Liver (tissue), 9 donors: ENCODE data around the gene NBPF1. TPM values are rescaled to one million over a fixed set of nuclear protein-coding genes. Genes with fewer than 3 reads are reported as not detected.
"Not testable (repeated sequence)": the region's sequence is repeated elsewhere in the genome, so short reads cannot be mapped to it uniquely, and the experiment has no call there.

Source experiments
- DNase-seq: peaks from one replicate; pipeline ENCODE4 v3.0.0-alpha.2; 2017; ENCODE audit warnings: low spot score
- H3K27ac ChIP-seq, 2 donors: one replicate each; pipeline ENCODE4 v1.7.0; 2013; ENCODE audit warnings: inconsistent platforms in 2 of 2, low read length in 2 of 2, control low read depth in 1 of 2, low read depth in 1 of 2, mild to moderate bottlenecking in 1 of 2
- H3K27me3 ChIP-seq, 4 donors: one replicate each; pipeline versions ENCODE4 v1.6.1 to v1.7.0; 2013; ENCODE audit warnings: low read length in 3 of 4, inconsistent platforms in 1 of 4, mild to moderate bottlenecking in 1 of 4, moderate library complexity in 1 of 4; ENCODE audit not compliant: control insufficient read depth in 4 of 4, insufficient read depth in 4 of 4
- H3K36me3 ChIP-seq, 4 donors: one replicate each; pipeline versions ENCODE4 v1.6.1 to v1.7.0; 2013; ENCODE audit warnings: low read length in 3 of 4, mild to moderate bottlenecking in 3 of 4, low read depth in 1 of 4, moderate library complexity in 1 of 4; ENCODE audit not compliant: control insufficient read depth in 4 of 4, insufficient read depth in 3 of 4
- H3K4me1 ChIP-seq, 4 donors: one replicate each; pipeline versions ENCODE4 v1.6.1 to v1.7.0; 2013; ENCODE audit warnings: low read length in 3 of 4, mild to moderate bottlenecking in 3 of 4, moderate library complexity in 1 of 4; ENCODE audit not compliant: control insufficient read depth in 4 of 4, insufficient read depth in 4 of 4
- H3K4me3 ChIP-seq, 3 donors: one replicate each; pipeline versions ENCODE4 v1.6.1 to v1.7.0; 2013; ENCODE audit warnings: low read length in 3 of 3, control low read depth in 1 of 3, low read depth in 1 of 3, mild to moderate bottlenecking in 1 of 3
- H3K9ac ChIP-seq, 2 donors: one replicate each; pipeline ENCODE4 v1.7.0; 2013; ENCODE audit warnings: low read length in 2 of 2, mild to moderate bottlenecking in 2 of 2, moderate library complexity in 2 of 2, control low read depth in 1 of 2, low read depth in 1 of 2
- H3K9me3 ChIP-seq, 4 donors: one replicate each; pipeline versions ENCODE4 v1.6.1 to v1.7.0; 2013; ENCODE audit warnings: low read length in 3 of 4; ENCODE audit not compliant: control insufficient read depth in 4 of 4
- CTCF ChIP-seq: fragments of 150-350 bp; IDR thresholded peaks from 2 replicates; pipeline ENCODE4 v1.5.1; 2017; ENCODE audit warnings: improper control_type of control experiment, low read depth, low read length; ENCODE audit not compliant: missing input control
- EGR1 ChIP-seq, 2 donors: IDR thresholded peaks; 2 replicates each; pipeline ENCODE4 v1.6.1; 2016 to 2018; ENCODE audit warnings: antibody characterized with exemption in 2 of 2, low read depth in 2 of 2
- GABPA ChIP-seq, 2 donors: IDR thresholded peaks in 1 of 2; conservative IDR thresholded peaks in 1 of 2; 2 replicates each; pipeline ENCODE4 v1.6.1; 2016; ENCODE audit warnings: antibody characterized with exemption in 2 of 2, mild to moderate bottlenecking in 1 of 2, moderate library complexity in 1 of 2
- HNF4A ChIP-seq, 2 donors: conservative IDR thresholded peaks; 2 replicates each; pipeline ENCODE4 v1.6.1; 2016; ENCODE audit warnings: antibody characterized with exemption in 2 of 2, mild to moderate bottlenecking in 2 of 2
- NR2F2 ChIP-seq: IDR thresholded peaks from 2 replicates; pipeline ENCODE4 v1.6.1; 2016; ENCODE audit warnings: antibody characterized with exemption
- RAD21 ChIP-seq, 2 donors: IDR thresholded peaks; 2 replicates each; pipeline ENCODE4 v1.6.1; 2016; ENCODE audit warnings: antibody characterized with exemption in 2 of 2, mild to moderate bottlenecking in 2 of 2
- RXRA ChIP-seq, 2 donors: IDR thresholded peaks; 2 replicates each; pipeline ENCODE4 v1.6.1; 2017 to 2018; ENCODE audit warnings: antibody characterized with exemption in 2 of 2, mild to moderate bottlenecking in 1 of 2
- SP1 ChIP-seq: IDR thresholded peaks from 2 replicates; pipeline ENCODE4 v1.6.1; 2018; ENCODE audit warnings: antibody characterized with exemption, mild to moderate bottlenecking
- YY1 ChIP-seq: IDR thresholded peaks from 2 replicates; pipeline ENCODE4 v1.6.1; 2016; ENCODE audit warnings: antibody characterized with exemption, mild to moderate bottlenecking
- WGBS: extraction: QIAGEN DNeasy Blood & Tissue Kit; methylation state at CpG from one replicate; pipeline ENCODE4 v1.1.7; 2013; 5-methylcytosine and 5-hydroxymethylcytosine counted together
- polyA plus RNA-seq, 2 donors: library from polyadenylated mRNA; stranded (reverse) in 1 of 2; unstranded in 1 of 2; fragments of 200-250 nt in 1 of 2; fragments of >200 nt in 1 of 2; fragmentation: Nextera tagmentation in 1 of 2; extraction: Ambion mirVana in 1 of 2; gene quantifications; one replicate each; pipeline versions ENCODE4 v1.2.1 to v1.2.3, GENCODE V29; 2013 to 2015
- total RNA-seq, 2 donors: library from RNA; depleted of rRNA; stranded (reverse); fragments of >200 nt; gene quantifications; one replicate each; pipeline ENCODE4 v1.2.3, GENCODE V29; 2014
- TF ChIP-seq, protein P1 (sequence below): IDR thresholded peaks from 2 replicates; pipeline ENCODE4 v1.6.1; 2016; ENCODE audit warnings: antibody characterized with exemption
- TF ChIP-seq, protein P2 (sequence below): IDR thresholded peaks from 2 replicates; pipeline ENCODE4 v1.6.1; 2016; ENCODE audit warnings: antibody characterized with exemption
- TF ChIP-seq, protein P3 (sequence below): IDR thresholded peaks from 2 replicates; pipeline ENCODE4 v1.6.1; 2016; ENCODE audit warnings: antibody characterized with exemption, mild to moderate bottlenecking
- donor health status: healthy.
- donor health status: healthy.
- donor health status: healthy.
- donor health status: healthy.
- donor health status: healthy.

Gene NBPF1
- total and polyA plus RNA-seq, 4 donors = 8.0 to 16.4 (median 10.8) TPM

GRCh38 chr1:16644482-16645270 lies 31.3 kb upstream of the NBPF1 start:
- H3K27ac ChIP-seq = peak overlapping the region; percentile 90 to 95
- peak; percentile 100 for DNase-seq
- H3K4me3 ChIP-seq = peak overlapping the region; percentile 73 to 97 (median 96)
- H3K27me3 ChIP-seq, H3K36me3 ChIP-seq, H3K9me3 ChIP-seq: not testable (repeated sequence)
- H3K4me1 ChIP-seq = peaks cover 10 to 43% (median 32%) of the 10 kb centered on the region in 4 donors
- TF ChIP-seq, protein P1, sequence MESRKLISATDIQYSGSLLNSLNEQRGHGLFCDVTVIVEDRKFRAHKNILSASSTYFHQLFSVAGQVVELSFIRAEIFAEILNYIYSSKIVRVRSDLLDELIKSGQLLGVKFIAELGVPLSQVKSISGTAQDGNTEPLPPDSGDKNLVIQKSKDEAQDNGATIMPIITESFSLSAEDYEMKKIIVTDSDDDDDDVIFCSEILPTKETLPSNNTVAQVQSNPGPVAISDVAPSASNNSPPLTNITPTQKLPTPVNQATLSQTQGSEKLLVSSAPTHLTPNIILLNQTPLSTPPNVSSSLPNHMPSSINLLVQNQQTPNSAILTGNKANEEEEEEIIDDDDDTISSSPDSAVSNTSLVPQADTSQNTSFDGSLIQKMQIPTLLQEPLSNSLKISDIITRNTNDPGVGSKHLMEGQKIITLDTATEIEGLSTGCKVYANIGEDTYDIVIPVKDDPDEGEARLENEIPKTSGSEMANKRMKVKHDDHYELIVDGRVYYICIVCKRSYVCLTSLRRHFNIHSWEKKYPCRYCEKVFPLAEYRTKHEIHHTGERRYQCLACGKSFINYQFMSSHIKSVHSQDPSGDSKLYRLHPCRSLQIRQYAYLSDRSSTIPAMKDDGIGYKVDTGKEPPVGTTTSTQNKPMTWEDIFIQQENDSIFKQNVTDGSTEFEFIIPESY = peak; percentile 96
- TF ChIP-seq, protein P2, sequence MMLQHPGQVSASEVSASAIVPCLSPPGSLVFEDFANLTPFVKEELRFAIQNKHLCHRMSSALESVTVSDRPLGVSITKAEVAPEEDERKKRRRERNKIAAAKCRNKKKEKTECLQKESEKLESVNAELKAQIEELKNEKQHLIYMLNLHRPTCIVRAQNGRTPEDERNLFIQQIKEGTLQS = peak; percentile 3
- TF ChIP-seq EGR1 (IDR thresholded peaks at IDR 0.05; ENCODE audit: low read depth in 2 of 2) (peak in 1 of 2 donors; percentile 29), GABPA (IDR thresholded peaks at IDR 0.05 in 1 of 2, conservative IDR thresholded peaks at IDR 0.05 in 1 of 2) (peak in 1 of 2 donors; percentile 86), NR2F2 (peak; percentile 73), YY1 (peak; percentile 85), SP1 (peak; percentile 52), RAD21 (IDR thresholded peaks at IDR 0.05) (peak; percentile 27 to 54), CTCF (peak; percentile 48), RXRA (IDR thresholded peaks at IDR 0.05) (peak; percentile 12 to 43)
- TF ChIP-seq, protein P3, sequence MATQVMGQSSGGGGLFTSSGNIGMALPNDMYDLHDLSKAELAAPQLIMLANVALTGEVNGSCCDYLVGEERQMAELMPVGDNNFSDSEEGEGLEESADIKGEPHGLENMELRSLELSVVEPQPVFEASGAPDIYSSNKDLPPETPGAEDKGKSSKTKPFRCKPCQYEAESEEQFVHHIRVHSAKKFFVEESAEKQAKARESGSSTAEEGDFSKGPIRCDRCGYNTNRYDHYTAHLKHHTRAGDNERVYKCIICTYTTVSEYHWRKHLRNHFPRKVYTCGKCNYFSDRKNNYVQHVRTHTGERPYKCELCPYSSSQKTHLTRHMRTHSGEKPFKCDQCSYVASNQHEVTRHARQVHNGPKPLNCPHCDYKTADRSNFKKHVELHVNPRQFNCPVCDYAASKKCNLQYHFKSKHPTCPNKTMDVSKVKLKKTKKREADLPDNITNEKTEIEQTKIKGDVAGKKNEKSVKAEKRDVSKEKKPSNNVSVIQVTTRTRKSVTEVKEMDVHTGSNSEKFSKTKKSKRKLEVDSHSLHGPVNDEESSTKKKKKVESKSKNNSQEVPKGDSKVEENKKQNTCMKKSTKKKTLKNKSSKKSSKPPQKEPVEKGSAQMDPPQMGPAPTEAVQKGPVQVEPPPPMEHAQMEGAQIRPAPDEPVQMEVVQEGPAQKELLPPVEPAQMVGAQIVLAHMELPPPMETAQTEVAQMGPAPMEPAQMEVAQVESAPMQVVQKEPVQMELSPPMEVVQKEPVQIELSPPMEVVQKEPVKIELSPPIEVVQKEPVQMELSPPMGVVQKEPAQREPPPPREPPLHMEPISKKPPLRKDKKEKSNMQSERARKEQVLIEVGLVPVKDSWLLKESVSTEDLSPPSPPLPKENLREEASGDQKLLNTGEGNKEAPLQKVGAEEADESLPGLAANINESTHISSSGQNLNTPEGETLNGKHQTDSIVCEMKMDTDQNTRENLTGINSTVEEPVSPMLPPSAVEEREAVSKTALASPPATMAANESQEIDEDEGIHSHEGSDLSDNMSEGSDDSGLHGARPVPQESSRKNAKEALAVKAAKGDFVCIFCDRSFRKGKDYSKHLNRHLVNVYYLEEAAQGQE = peak; percentile 66
- peak overlapping the region; percentile 79 to 99 for H3K9ac ChIP-seq
- 4% methylated on average over 61 of the region's 61 CpGs for WGBS

- no peak for TF ChIP-seq RAD21 (IDR thresholded peaks at IDR 0.05)
- no peak for TF ChIP-seq HNF4A (conservative IDR thresholded peaks at IDR 0.05)
- TF ChIP-seq YY1 = no peak
- no peak for TF ChIP-seq RXRA (IDR thresholded peaks at IDR 0.05)
- TF ChIP-seq, protein P2 = peak; percentile 8
- H3K27me3 ChIP-seq = no peaks in the 10 kb centered on the region
- peak; percentile 88 for DNase-seq
- H3K4me3 ChIP-seq = peak overlapping the region; percentile 73 to 97 (median 96)
- peak overlapping the region; percentile 79 to 99 for H3K9ac ChIP-seq
- peaks cover 0 to 3% (median 0%) of the 10 kb centered on the region in 4 donors for H3K36me3 ChIP-seq
- no peaks in the 10 kb centered on the region for H3K9me3 ChIP-seq
- peak overlapping the region; percentile 90 to 95 for H3K27ac ChIP-seq
- under 1% methylated on average over 16 of the region's 16 CpGs for WGBS
- peaks cover 10 to 49% (median 36%) of the 10 kb centered on the region in 4 donors for H3K4me1 ChIP-seq
These were observed 30.8 kb upstream of the NBPF1 start for GRCh38 chr1:16644193-16644481.
